MM.1S (cell line): ENCODE measurements around the gene ZNF263.

Experiments
- CTCF ChIP-seq: fragments of 300-600 bp; sonication (generic); IDR thresholded peaks from 2 replicates; pipeline ENCODE4 v1.5.1; 2016; ENCODE audit warnings: antibody characterized with exemption, low read length, mixed read lengths
- EZH2 ChIP-seq: fragments of 300-600 bp; sonication (generic); optimal IDR thresholded peaks from 2 replicates; pipeline ENCODE3; 2017; ENCODE audit warnings: low read depth, mild to moderate bottlenecking, antibody characterized with exemption, low read length, mixed read lengths
- EZH2phosphoT487 ChIP-seq: fragments of 300-600 bp; sonication (generic); IDR thresholded peaks from 2 replicates; pipeline ENCODE4 v1.6.1; 2018; ENCODE audit warnings: antibody characterized with exemption, low read length

DNA sequence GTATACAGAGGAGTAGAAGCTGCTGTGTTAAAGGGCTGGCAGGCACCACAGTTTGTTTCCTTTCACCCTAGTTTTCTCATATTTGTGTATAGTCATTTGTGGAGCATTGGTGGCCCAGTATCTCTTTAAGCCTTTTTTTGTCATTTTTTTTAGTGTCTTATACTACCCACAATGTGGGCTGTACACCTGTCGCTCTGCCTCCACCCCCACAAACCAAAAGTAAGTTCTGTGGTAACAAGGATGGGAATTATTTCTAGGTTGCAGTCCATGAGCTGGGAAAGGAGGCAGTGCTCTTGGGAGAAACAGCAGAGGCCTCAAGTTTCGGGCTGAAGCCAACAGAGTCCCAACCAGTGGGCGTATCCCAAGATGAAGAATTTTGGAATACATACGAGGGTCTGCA is 28.2 kb downstream of the ZNF263 start:
- TF ChIP-seq CTCF: no peak
- no peak for TF ChIP-seq EZH2
- no peak for TF ChIP-seq EZH2phosphoT487
